ENCODE measurements around the gene INTS7. TPM values are rescaled to one million over a fixed set of nuclear protein-coding genes. Genes with fewer than 3 reads are reported as not detected.
A peak's percentile ranks its signal among the peaks of the same experiment; 100 is the strongest.

INTS7 gene
- total and polyA plus RNA-seq, 12 donors, result 6.3 to 24.5 (median 12.2) TPM

DNA sequence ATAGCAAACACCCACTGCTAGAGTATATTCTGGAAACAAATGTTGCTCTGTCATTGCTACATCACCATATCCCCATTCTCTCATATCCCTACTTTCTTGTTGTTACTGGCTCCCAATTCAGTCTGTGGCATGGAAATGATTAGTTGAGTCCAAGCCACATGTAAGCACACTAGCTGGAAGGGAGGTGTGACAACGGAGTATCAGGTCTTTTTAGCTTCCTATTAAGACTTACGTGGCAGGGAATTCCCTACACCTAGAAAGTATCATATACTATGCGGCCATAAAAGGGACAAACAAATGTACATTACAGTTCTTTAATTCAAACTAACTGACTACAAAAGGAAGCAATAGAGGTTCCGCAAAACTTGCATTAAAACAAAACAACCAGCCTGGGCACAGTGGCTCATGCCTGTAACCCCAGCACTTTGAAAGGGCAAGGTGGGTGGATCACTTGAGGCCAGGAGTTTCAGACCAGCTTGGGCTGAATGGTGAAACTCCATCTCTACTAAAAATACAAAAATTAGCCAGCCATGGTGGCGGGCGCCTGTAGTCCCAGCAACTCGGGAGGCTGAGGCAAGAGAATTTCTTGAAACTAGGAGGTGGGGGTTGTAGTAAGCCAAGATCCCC is 48.6 kb downstream of the INTS7 start:
- WGBS, 4 donors, result 92 to 97% (median 95%) methylated on average over 7 of the region's 7 CpGs
- no peaks in the 10 kb centered on the region for H3K27me3 ChIP-seq
- no peak for DNase-seq
- no peak overlapping the region for H3K27ac ChIP-seq
- no peaks in the 10 kb centered on the region for H3K4me1 ChIP-seq (replicated peaks in 1 of 2)
- H3K9me3 ChIP-seq (replicated peaks in 1 of 3), result no peaks in the 10 kb centered on the region
- TF ChIP-seq, protein P1, sequence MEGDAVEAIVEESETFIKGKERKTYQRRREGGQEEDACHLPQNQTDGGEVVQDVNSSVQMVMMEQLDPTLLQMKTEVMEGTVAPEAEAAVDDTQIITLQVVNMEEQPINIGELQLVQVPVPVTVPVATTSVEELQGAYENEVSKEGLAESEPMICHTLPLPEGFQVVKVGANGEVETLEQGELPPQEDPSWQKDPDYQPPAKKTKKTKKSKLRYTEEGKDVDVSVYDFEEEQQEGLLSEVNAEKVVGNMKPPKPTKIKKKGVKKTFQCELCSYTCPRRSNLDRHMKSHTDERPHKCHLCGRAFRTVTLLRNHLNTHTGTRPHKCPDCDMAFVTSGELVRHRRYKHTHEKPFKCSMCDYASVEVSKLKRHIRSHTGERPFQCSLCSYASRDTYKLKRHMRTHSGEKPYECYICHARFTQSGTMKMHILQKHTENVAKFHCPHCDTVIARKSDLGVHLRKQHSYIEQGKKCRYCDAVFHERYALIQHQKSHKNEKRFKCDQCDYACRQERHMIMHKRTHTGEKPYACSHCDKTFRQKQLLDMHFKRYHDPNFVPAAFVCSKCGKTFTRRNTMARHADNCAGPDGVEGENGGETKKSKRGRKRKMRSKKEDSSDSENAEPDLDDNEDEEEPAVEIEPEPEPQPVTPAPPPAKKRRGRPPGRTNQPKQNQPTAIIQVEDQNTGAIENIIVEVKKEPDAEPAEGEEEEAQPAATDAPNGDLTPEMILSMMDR (IDR thresholded peaks at IDR 0.05), result no peak
- no peak for TF ChIP-seq POLR2A (IDR thresholded peaks at IDR 0.05)
- H3K4me3 ChIP-seq, result no peak overlapping the region
- H3K36me3 ChIP-seq (replicated peaks in 1 of 2), result no peaks in the 10 kb centered on the region
- intact Hi-C loops (cut with DNase I), result no loop called here

DNA sequence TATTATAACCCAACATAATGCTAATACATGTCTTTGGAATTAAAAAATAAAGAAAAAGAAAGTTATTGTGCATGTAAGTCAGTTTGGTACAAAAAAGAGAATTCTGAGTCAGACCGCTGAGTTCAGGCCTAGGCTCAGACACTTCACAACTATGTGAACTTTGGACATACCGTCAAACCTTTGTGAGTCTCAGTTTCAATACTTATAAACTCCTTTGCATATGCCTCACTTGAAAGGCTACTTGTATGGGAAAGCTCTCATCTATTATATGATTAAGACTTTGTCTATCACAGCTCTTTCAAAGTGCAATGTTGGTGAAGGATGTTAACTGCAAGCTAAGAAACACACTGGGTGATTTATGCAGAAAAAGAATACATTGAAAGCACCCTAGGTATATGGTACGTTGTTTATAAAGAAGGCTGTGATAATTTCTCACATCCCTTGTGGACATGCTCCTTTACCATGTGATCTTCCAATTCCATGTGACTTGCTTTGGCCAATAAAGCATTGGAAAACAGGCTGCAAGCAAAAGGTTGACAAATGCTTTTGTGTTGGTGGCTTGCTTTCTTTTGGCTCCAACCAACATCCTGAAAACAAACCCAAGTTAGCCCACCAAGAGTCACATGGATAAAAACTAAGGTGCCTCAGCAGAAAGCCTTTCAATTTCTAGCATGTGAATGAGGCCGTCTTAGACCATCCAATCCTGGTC is 49.6 kb downstream of the INTS7 start:
- Histone ChIP-seq H3K36me3 (replicated peaks in 1 of 2) (no peaks in the 10 kb centered on the region), H3K9me3 (replicated peaks in 1 of 3) (no peaks in the 10 kb centered on the region), H3K27me3 (no peaks in the 10 kb centered on the region), H3K4me3 (no peak overlapping the region), H3K4me1 (replicated peaks in 1 of 2) (no peaks in the 10 kb centered on the region), H3K27ac (no peak overlapping the region)
- intact Hi-C loops (cut with DNase I), result no loop called here
- WGBS, 4 donors, result 92 to 96% (median 95%) methylated on average over 4 of the region's 4 CpGs
- TF ChIP-seq, protein P1 (IDR thresholded peaks at IDR 0.05), result no peak
- no peak for TF ChIP-seq POLR2A (IDR thresholded peaks at IDR 0.05)
- DNase-seq, result no peak

DNA sequence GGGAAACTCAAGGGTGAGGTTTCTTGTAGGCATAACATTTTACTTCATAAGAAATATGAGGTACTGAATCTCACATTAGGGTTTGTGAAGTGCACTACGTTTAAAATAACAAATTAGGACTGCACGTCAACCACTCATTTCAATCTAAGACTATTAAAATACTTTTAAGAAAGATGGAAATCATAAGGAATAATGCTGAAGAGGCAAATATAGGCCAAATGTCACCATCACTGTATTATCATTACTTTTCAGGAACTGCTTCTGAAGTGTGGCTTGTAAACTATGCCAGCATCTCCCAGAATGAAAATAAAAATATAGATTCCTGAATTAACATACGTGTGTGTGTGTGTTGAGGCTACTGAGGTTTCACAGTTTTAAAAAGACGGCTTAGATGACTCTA is 56.8 kb downstream of the INTS7 start:
- intact Hi-C loops (cut with DNase I), result no loop called here
- H3K4me3 ChIP-seq, result no peak overlapping the region
- peaks cover 13 to 15% of the 10 kb centered on the region in 2 donors for H3K4me1 ChIP-seq (replicated peaks in 1 of 2)
- no peak for DNase-seq
- no peaks in the 10 kb centered on the region for H3K27me3 ChIP-seq
- no peak for TF ChIP-seq POLR2A (IDR thresholded peaks at IDR 0.05)
- TF ChIP-seq, protein P1 (IDR thresholded peaks at IDR 0.05), result no peak
- whole genome bisulfite sequencing, 4 donors, result 95 to 99% (median 96%) methylated on average over 4 of the region's 4 CpGs
- no peak overlapping the region for H3K27ac ChIP-seq
- H3K9me3 ChIP-seq (replicated peaks in 1 of 3), result no peaks in the 10 kb centered on the region
- no peaks in the 10 kb centered on the region for H3K36me3 ChIP-seq (replicated peaks in 1 of 2)

DNA sequence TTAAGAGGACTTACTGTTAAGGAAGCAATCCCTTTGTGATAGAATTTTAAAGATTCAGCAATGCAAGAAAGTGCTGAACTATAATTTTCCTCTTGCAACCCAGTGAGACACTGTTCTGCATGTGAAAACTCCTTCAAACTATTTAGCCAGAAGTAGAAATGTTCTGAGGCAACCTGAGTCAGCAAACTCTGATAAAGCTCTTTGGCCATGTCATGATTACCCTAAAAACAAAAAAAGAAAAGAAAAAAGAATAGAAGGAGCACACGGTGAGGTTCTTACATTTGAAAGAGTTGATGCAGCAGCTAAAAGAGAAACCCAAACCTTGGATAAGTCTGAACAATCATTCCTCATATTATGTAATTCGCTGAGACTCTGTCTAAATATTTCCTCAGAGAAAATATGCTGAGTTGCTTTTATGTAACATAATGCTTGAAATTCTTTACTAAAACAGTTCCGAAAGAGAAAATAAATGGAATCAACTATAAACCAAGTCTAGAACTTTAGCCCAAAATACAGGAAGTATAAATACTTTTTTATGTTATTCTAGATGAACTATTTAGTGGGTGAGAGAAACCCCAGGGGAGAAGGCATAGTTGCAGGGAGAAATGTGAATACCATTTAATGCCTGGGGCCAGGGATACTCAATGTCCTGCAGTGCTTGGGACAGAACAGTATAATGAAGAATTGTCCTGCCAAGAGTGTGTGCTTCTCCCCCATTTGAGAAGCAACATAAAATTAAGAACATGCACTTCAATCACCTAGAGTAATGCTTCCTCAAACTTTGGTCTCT is 60.0 kb downstream of the INTS7 start:
- peak overlapping the region in 4 of 5 donors; percentile 10 to 45 (median 32) for H3K27ac ChIP-seq

More for the DNA sequence above, 60.0 kb downstream of the INTS7 start:
- no peaks in the 10 kb centered on the region for H3K36me3 ChIP-seq (replicated peaks in 1 of 2)
- WGBS, 4 donors, result 35 to 59% (median 46%) methylated on average over 3 of the region's 3 CpGs
- intact Hi-C loops (cut with DNase I), result no loop called here
- H3K4me3 ChIP-seq, result no peak overlapping the region
- no peak for TF ChIP-seq POLR2A (IDR thresholded peaks at IDR 0.05)
- TF ChIP-seq, protein P1 (IDR thresholded peaks at IDR 0.05), result no peak
- no peak for DNase-seq
- no peaks in the 10 kb centered on the region for H3K9me3 ChIP-seq (replicated peaks in 1 of 3)
- H3K27me3 ChIP-seq, result no peaks in the 10 kb centered on the region
- peaks cover 13 to 15% of the 10 kb centered on the region in 2 donors for H3K4me1 ChIP-seq (replicated peaks in 1 of 2)

All from adrenal gland (tissue), 12 donors.